Central memory CD8-positive, alpha-beta T cell (primary cell): Measurements from ENCODE around the gene RTRAF.

Experiments used
- ATAC-seq: fragments of 150-1000 bp; cut with Tn5 transposase; replicated peaks from 2 replicates; pipeline ENCODE4 v1.10.0; 2022; ENCODE audit warnings: mild to moderate bottlenecking, moderate FRiP score, moderate number of reproducible peaks; ENCODE audit not compliant: poor library complexity, severe bottlenecking; ENCODE audit errors: extremely low read depth
- DNase-seq, 2 donors: peaks; one replicate each; pipeline ENCODE4 v3.0.0; 2021; ENCODE audit warnings: low spot score in 2 of 2
- H3K27ac Mint-ChIP-seq: one replicate; pipeline ENCODE4 v1.8.0; 2022; ENCODE audit warnings: low read depth, mild to moderate bottlenecking, moderate library complexity, mixed read lengths
- H3K27me3 Mint-ChIP-seq: one replicate; pipeline ENCODE4 v1.8.0; 2022; ENCODE audit warnings: mixed read lengths
- H3K36me3 Mint-ChIP-seq: one replicate; pipeline ENCODE4 v1.8.0; 2022; ENCODE audit warnings: mild to moderate bottlenecking, moderate library complexity, mixed read lengths; ENCODE audit not compliant: insufficient read depth
- H3K4me1 Mint-ChIP-seq: one replicate; pipeline ENCODE4 v1.8.0; 2022; ENCODE audit warnings: mixed read lengths
- H3K4me3 Mint-ChIP-seq: one replicate; pipeline ENCODE4 v1.8.0; 2022; ENCODE audit warnings: mild to moderate bottlenecking, moderate library complexity, mixed read lengths
- H3K9me3 Mint-ChIP-seq: one replicate; pipeline ENCODE4 v1.8.0; 2022; ENCODE audit warnings: mixed read lengths

RTRAF gene

DNA sequence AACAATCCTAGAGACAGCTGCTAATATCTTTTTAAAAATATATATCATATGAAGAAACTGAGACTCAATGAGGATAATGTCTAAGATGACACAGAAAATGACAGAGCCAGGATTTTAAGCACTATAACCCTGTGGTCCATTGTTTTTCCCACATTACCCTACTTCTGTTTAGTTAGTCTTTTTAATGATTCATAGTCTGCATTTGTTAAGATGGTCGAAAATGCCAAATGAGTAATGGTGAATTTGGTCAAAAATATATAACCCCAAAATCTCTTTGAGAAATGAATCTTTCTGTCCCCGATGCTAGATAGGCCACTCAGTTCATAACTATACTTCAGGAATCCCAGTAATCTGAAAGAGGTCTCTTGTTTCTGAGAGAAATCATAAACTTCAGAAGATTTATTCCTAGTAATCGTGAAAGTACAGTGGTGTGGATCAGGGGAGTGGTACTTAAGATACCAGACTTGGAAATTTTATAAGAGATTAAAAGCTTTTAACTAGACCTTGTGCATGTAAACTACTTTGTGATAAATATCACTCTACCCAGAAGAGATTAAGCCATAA lies 10.8 kb downstream of the RTRAF start:
- no peaks in the 10 kb centered on the region for H3K9me3 Mint-ChIP-seq
- no peak overlapping the region for H3K27ac Mint-ChIP-seq
- no peaks in the 10 kb centered on the region for H3K27me3 Mint-ChIP-seq
- no peak overlapping the region for H3K4me3 Mint-ChIP-seq
- DNase-seq: no peak
- ATAC-seq: no peak
- peaks cover 9% of the 10 kb centered on the region for H3K4me1 Mint-ChIP-seq
- peaks cover 50% of the 10 kb centered on the region for H3K36me3 Mint-ChIP-seq

DNA sequence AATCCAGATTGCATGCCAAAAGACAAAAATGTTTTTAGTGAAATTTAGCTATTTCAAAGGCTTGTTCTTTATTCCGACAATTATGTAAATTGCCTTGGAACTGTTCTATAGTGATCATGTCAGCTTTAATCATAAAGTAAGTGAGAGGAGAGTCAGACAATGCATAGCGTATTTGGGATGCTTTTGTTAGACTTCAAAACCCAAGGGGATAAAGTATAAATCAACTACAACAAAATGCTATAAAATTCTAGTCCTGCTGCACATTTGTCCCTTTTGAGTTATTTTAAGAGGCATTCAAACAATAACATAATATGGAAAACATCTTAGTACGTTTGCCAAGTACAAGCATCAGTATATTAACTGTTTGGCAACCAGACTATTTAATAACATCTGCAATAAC lies 11.3 kb downstream of the RTRAF start:
- H3K36me3 Mint-ChIP-seq: peaks cover 52% of the 10 kb centered on the region
- no peak overlapping the region for H3K4me3 Mint-ChIP-seq
- peaks cover 9% of the 10 kb centered on the region for H3K4me1 Mint-ChIP-seq
- no peak overlapping the region for H3K27ac Mint-ChIP-seq
- no peak for ATAC-seq
- DNase-seq: no peak
- no peaks in the 10 kb centered on the region for H3K9me3 Mint-ChIP-seq
- H3K27me3 Mint-ChIP-seq: no peaks in the 10 kb centered on the region

DNA sequence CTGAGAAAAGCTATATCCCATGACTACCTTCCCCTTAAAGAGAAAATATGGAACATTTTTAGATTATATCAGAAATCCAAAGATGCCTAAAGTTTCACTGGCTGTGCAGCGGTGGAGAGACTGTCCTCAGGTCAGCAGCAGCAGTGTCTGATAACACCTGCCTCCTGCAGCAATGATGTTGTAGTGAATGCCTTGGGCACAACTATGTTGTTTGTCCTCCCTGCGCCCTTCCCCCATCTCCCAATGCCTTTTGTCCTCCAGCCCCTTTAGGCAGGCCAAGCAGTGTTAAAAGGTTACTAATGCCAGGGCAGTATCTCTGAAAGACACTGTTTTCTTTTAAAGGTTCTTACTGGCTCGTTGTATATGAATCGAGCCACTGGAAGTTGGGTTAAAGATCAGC lies 13.2 kb downstream of the RTRAF start:
- DNase-seq (no peak), ATAC-seq (no peak)
- H3K36me3 Mint-ChIP-seq: peaks cover 53% of the 10 kb centered on the region
- no peaks in the 10 kb centered on the region for H3K27me3 Mint-ChIP-seq
- no peaks in the 10 kb centered on the region for H3K9me3 Mint-ChIP-seq
- H3K27ac Mint-ChIP-seq: no peak overlapping the region
- H3K4me3 Mint-ChIP-seq: no peak overlapping the region
- no peaks in the 10 kb centered on the region for H3K4me1 Mint-ChIP-seq

DNA sequence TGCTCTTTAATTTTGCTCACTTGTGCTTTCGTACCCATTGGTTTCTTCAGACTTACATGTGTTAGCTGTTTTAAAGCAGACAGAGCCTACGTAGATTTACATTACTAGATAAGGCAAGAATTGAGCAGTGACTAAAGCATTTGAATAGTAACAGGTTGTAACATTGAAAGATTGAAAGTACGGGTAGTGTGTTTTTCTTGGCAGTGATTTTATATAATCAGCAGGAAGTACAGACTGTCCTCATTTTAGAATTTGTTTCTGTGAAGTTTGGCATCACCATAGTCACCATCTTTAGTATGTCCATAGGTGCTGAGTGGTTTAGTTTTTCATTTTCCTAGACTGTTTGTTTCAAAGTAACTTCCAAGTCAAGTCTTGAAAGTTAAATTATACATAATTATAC lies 14.0 kb downstream of the RTRAF start:
- no peak overlapping the region for H3K27ac Mint-ChIP-seq
- no peaks in the 10 kb centered on the region for H3K9me3 Mint-ChIP-seq
- H3K4me3 Mint-ChIP-seq: no peak overlapping the region
- no peak for DNase-seq
- H3K36me3 Mint-ChIP-seq: peaks cover 50% of the 10 kb centered on the region
- H3K4me1 Mint-ChIP-seq: no peaks in the 10 kb centered on the region
- no peaks in the 10 kb centered on the region for H3K27me3 Mint-ChIP-seq
- no peak for ATAC-seq

DNA sequence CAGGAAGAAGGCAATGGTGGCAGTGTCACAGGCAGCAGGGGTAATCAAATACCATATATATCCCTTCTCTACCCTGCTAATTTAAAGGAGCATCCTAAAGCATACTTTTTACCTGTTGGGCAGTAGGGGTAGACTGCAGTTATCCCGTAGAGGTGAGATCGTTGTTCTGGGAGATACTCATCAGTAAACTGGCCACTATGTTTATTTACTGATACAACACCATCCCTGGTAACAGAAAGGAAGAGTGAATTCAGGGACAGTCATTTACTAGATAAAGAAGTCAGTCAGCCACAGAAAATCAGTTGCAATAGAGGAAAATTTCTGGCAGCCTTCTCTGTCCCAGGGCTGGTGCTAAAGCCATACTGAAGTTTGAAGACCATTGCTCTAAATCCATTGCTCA lies 16.3 kb downstream of the RTRAF start:
- Mint-ChIP-seq H3K4me3 (no peak overlapping the region), H3K9me3 (no peaks in the 10 kb centered on the region), H3K36me3 (peaks cover 45% of the 10 kb centered on the region), H3K4me1 (no peaks in the 10 kb centered on the region), H3K27me3 (no peaks in the 10 kb centered on the region), H3K27ac (no peak overlapping the region)
- no peak for ATAC-seq
- no peak for DNase-seq

DNA sequence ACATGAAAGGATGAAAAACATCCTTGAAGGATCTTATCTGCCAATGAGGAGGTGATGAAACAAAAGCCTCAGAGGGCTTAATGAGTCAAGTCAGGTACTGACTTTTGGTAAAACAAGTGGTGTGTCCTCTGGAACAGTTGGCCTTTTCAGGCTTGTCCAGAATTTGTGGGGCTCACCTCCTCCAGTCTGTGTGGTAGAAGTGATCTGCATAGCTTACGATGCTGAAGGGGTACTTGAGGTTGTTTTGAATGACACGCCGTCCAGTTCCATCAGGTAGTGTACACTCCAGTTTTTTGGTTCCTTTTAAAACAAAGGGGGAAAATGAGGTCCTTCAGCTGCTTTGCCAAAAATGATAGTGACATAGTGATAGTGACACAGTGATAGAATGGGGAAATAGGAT lies 17.0 kb downstream of the RTRAF start:
- no peak for ATAC-seq
- H3K36me3 Mint-ChIP-seq: peaks cover 44% of the 10 kb centered on the region

DNA sequence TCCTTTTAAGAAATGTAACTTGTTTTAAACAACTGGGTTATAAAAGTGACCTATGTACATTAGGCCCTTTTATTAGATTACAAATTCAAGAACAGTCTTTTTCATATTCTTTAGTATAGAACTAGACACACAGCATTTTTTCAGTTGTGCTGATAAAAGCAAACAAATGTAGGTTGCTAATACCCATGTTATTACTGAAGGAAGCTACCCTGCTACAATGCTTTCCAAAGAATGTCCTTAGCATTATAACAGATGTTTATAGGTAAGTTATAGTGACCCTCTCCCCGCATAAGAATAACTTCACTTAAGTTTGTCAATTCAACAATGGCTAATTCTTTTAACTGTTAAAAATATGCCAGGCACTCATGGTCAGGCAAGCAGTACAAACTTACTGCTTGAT lies 17.9 kb downstream of the RTRAF start:
- Mint-ChIP-seq H3K9me3 (no peaks in the 10 kb centered on the region), H3K4me3 (no peak overlapping the region), H3K27ac (no peak overlapping the region), H3K4me1 (no peaks in the 10 kb centered on the region), H3K36me3 (peaks cover 36% of the 10 kb centered on the region), H3K27me3 (no peaks in the 10 kb centered on the region)
- no peak for ATAC-seq
- no peak for DNase-seq

More for the DNA sequence above, 17.0 kb downstream of the RTRAF start:
- no peak for DNase-seq
- H3K4me3 Mint-ChIP-seq: no peak overlapping the region
- H3K4me1 Mint-ChIP-seq: no peaks in the 10 kb centered on the region
- H3K27ac Mint-ChIP-seq: no peak overlapping the region
- no peaks in the 10 kb centered on the region for H3K27me3 Mint-ChIP-seq
- H3K9me3 Mint-ChIP-seq: no peaks in the 10 kb centered on the region

DNA sequence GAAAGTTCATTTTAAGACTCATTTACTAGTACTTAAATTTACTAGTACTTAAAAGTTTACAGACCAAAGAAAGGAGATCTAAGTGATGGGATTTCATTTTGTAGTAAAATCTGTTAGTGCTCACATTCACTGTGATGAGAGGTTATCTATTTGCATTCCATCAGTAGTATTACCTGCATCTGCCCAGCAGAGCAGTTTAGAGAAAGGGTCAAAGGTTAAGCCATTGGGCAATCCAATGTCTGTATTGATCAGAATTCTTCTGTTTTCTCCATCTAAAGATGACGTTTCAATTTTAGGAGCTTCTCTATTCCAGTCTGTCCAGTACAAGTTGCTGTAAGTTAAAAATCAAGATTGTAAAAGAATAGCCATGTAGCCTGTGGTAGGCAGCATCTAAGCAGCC lies 18.3 kb downstream of the RTRAF start:
- Mint-ChIP-seq H3K27me3 (no peaks in the 10 kb centered on the region), H3K27ac (no peak overlapping the region), H3K36me3 (peaks cover 34% of the 10 kb centered on the region), H3K4me1 (no peaks in the 10 kb centered on the region), H3K4me3 (no peak overlapping the region), H3K9me3 (no peaks in the 10 kb centered on the region)
- ATAC-seq (no peak), DNase-seq (no peak)

DNA sequence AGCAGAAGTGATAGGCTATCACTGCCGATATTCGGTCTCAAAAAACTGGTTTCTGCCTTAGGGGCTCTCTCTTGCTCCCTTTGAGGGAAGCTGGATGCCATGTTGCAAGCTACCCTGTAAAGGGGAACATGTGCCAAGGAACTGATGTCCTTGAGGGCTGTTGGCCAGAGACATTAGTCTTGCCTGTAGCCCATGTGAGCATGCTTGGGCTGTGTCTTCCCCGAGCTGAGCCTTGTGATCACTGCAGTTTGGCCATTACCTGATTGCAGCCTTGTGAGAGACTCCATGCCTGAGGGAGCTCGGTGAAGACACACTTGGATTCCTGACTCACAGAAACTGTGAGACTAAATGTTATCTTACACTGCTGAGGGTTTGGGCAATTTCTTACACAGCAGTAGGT lies 18.8 kb downstream of the RTRAF start:
- Mint-ChIP-seq H3K9me3 (no peaks in the 10 kb centered on the region), H3K27me3 (no peaks in the 10 kb centered on the region), H3K4me3 (no peak overlapping the region), H3K27ac (no peak overlapping the region), H3K4me1 (no peaks in the 10 kb centered on the region), H3K36me3 (peaks cover 34% of the 10 kb centered on the region)
- DNase-seq: no peak
- no peak for ATAC-seq

DNA sequence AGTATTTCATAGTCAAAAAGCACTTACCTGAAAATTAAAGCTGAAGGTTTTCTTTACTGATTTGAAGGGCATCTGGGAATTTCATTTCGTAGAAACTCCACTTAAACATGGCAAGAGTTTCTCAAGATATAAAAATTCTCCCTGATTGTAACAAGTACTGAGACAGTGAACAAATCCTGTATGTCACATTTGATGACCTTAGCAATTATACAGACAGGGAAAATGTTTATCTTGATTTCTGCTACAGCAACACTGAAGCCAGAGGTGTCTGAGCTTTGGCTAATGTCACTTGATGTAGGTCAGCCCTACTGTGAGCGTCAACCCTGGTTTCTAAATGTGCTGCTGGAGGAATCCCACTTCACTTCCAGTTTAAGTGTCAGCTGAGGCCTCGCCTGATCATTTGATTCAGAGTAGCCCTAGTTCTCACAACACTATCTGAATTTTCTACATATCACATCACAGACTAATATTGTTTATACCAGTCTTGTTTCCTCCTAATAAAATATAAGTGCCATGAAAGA lies 20.9 kb downstream of the RTRAF start:
- ATAC-seq (no peak), DNase-seq (no peak)
- Mint-ChIP-seq H3K27me3 (no peaks in the 10 kb centered on the region), H3K9me3 (no peaks in the 10 kb centered on the region), H3K27ac (no peak overlapping the region), H3K4me1 (peaks cover 5% of the 10 kb centered on the region), H3K36me3 (peaks cover 25% of the 10 kb centered on the region), H3K4me3 (no peak overlapping the region)

DNA sequence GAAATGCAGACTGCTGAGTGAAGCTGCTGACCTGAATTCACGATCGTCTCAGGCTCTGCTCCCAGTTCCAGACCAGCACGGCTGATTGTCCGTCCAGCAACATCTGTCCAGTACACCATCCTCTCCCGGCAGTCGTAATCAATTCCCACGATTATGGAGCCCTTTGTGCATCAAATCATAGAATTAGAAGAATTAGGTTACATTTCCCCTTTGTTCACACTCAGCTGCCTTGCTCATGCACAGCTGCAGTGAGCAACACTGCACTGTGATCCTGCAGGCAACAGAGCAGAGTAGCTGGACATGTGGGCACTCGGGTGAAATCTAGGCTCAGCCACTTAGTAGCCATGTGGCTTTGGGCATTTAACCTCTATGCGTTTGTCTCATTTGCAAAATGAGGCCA lies 22.2 kb downstream of the RTRAF start:
- H3K36me3 Mint-ChIP-seq: peaks cover 17% of the 10 kb centered on the region
- H3K27ac Mint-ChIP-seq: no peak overlapping the region

DNA sequence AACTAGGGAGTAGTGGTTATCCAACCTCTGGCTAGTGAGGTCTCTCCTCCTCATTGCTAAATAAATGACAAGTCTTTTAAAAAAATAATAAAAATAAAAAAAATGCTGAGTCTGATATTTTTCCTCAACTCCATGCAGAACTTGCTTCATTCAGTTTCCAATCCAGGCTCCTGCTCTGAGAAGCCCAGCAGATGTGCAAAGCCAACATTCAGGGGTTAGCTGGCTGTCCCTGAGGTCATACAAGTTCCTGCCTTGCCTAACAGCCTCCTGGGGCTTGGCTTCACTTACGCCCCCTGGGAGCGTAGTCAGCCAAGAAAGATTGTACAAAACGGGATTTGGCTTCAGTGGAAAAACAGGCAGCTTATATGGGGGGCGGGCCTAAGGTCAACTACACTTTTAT lies 23.3 kb downstream of the RTRAF start:
- DNase-seq: no peak
- Mint-ChIP-seq H3K4me3 (no peak overlapping the region), H3K9me3 (no peaks in the 10 kb centered on the region), H3K27ac (no peak overlapping the region), H3K27me3 (peaks cover 7% of the 10 kb centered on the region), H3K36me3 (peaks cover 17% of the 10 kb centered on the region), H3K4me1 (peaks cover 5% of the 10 kb centered on the region)
- ATAC-seq: no peak

More for the DNA sequence above, 22.2 kb downstream of the RTRAF start:
- Mint-ChIP-seq H3K4me3 (no peak overlapping the region), H3K4me1 (peaks cover 5% of the 10 kb centered on the region), H3K9me3 (no peaks in the 10 kb centered on the region), H3K27me3 (peaks cover under 1% of the 10 kb centered on the region)
- ATAC-seq (no peak), DNase-seq (no peak)

DNA sequence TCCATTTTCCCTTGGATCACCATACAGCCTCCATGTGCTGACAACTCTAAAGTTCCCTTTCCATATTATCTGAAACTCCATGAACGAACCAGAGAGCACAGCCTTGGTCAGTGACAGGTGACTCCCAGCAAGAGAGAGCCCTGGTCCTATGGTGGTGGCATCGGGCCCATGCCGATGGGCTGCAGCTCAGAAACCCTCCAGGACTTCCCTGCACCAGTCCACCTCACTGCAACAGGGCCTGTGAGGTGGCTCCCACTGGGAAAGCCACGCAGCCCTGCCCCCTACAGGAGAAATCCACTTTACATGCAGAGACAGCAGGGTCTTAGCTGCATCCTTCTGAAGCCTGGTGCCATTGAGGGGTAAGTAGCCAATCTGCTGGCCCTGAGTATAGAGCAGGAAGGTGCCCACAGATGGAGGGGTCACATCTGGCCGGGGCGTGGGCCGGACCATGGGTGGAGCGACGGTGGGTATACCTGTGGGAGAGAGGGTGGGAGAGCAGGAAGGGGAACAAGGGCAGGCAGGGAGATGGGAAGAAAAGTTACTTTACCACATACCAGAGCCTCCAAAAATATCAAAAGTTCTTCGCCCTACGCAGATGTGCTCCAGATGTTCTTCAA lies 24.7 kb downstream of the RTRAF start:
- Mint-ChIP-seq H3K4me3 (no peak overlapping the region), H3K36me3 (peaks cover 14% of the 10 kb centered on the region), H3K9me3 (no peaks in the 10 kb centered on the region), H3K4me1 (peaks cover 5% of the 10 kb centered on the region), H3K27me3 (peaks cover 7% of the 10 kb centered on the region), H3K27ac (no peak overlapping the region)
- DNase-seq (no peak), ATAC-seq (no peak)
